Adrenal gland (tissue), 5 donors: ENCODE measurements around the gene PRKCA.

Experiments
- CTCF ChIP-seq, 6 experiments: fragments of 450-650 bp in 4 of 6; fragments of 200-600 bp in 2 of 6; sonication (generic) in 1 of 6; IDR thresholded peaks; 1 replicate in 5 of 6; 2 replicates in 1 of 6; pipeline versions ENCODE4 v1.5.1 to v1.8.0; 2016 to 2021; ENCODE audit warnings: antibody characterized with exemption in 6 of 6, mild to moderate bottlenecking in 2 of 6, moderate library complexity in 1 of 6
- POLR2A ChIP-seq, 2 donors: fragments of 450-650 bp; IDR thresholded peaks; one replicate each; pipeline ENCODE4 v1.6.1; 2017; ENCODE audit warnings: antibody characterized with exemption in 2 of 2, mild to moderate bottlenecking in 2 of 2, moderate library complexity in 1 of 2
- donor health status: DM: no; HTN: no; CAD: no.

GRCh38 chr17:66522591-66523272 lies 220.3 kb downstream of the PRKCA start:
- TF ChIP-seq CTCF (IDR thresholded peaks at IDR 0.05): no peak
- no peak for TF ChIP-seq POLR2A (IDR thresholded peaks at IDR 0.05)
